GM21381 (cell line): Measurements from ENCODE around the gene EDA2R.
A peak's percentile ranks its signal among the peaks of the same experiment; 100 is the strongest.

Experiments used
- ATAC-seq: cut with Tn5 transposase; IDR thresholded peaks from one replicate; pipeline ENCODE4 v1.9.1; 2021; ENCODE audit warnings: mild to moderate bottlenecking, moderate library complexity; ENCODE audit not compliant: unreplicated experiment

Gene EDA2R

GRCh38 chrX:66638591-66639500 is at the start of gene EDA2R:
EDA2R (minus strand) TSS chrX:66639078; CDS start chrX:66616020, 23,058 bp downstream.
- peak; percentile 96 for ATAC-seq

GRCh38 chrX:66684196-66684595 is 45.3 kb upstream of the EDA2R start:
- ATAC-seq, result no peak

- no peak for ATAC-seq
These were observed 41.6 kb upstream of the EDA2R start for GRCh38 chrX:66680451-66680850.

GRCh38 chrX:66677430-66677829 is 38.6 kb upstream of the EDA2R start:
- ATAC-seq, result no peak

GRCh38 chrX:66676990-66677389 is 38.1 kb upstream of the EDA2R start:
- no peak for ATAC-seq

- ATAC-seq, result no peak
These were observed 37.5 kb upstream of the EDA2R start for GRCh38 chrX:66676413-66676812.

- ATAC-seq, result no peak
These were observed 36.7 kb upstream of the EDA2R start for GRCh38 chrX:66675541-66675940.

GRCh38 chrX:66674506-66674905 is 35.6 kb upstream of the EDA2R start:
- ATAC-seq, result no peak

GRCh38 chrX:66672106-66672505 is 33.2 kb upstream of the EDA2R start:
- ATAC-seq, result no peak

GRCh38 chrX:66654411-66654810 is 15.5 kb upstream of the EDA2R start:
- ATAC-seq, result no peak

GRCh38 chrX:66635360-66635759 is 3.5 kb downstream of the EDA2R start:
- ATAC-seq, result no peak

GRCh38 chrX:66634272-66634671 is 4.6 kb downstream of the EDA2R start:
- ATAC-seq, result no peak

GRCh38 chrX:66633541-66633940 is 5.3 kb downstream of the EDA2R start:
- no peak for ATAC-seq

GRCh38 chrX:66632981-66633380 is 5.9 kb downstream of the EDA2R start:
- ATAC-seq, result no peak

- ATAC-seq, result no peak
These were observed 6.4 kb downstream of the EDA2R start for GRCh38 chrX:66632473-66632872.

GRCh38 chrX:66625525-66625924 is 13.4 kb downstream of the EDA2R start:
- ATAC-seq, result peak; percentile 73

- no peak for ATAC-seq
These were observed 16.7 kb downstream of the EDA2R start for GRCh38 chrX:66622209-66622608.

GRCh38 chrX:66616944-66617343 is 21.9 kb downstream of the EDA2R start:
- ATAC-seq, result no peak

- ATAC-seq, result no peak
These were observed 36.4 kb downstream of the EDA2R start for GRCh38 chrX:66602381-66602938.

- ATAC-seq, result no peak
These were observed 37.4 kb downstream of the EDA2R start for GRCh38 chrX:66601522-66601921.

- no peak for ATAC-seq
These were observed 59.7 kb downstream of the EDA2R start for GRCh38 chrX:66579219-66579618.

GRCh38 chrX:66553973-66554372 is 84.9 kb downstream of the EDA2R start:
- no peak for ATAC-seq
